Fibroblast of the conjunctiva (primary cell): ENCODE data around the gene DYTN.
"Not testable (repeated sequence)": the region's sequence is repeated elsewhere in the genome, so short reads cannot be mapped to it uniquely, and the experiment has no call there.

ENCODE experiments used
- DNase-seq: peaks from one replicate; pipeline ENCODE4 v3.0.0-alpha.2; 2010; ENCODE audit warnings: low read depth

Gene DYTN

GRCh38 chr2:206718296-206718695, at the start of gene DYTN:
TSS of gene DYTN (minus strand) at chr2:206718396. CDS start at chr2:206718279, 117 bp downstream.
- DNase-seq, result no peak

GRCh38 chr2:206766057-206766930, 48.1 kb upstream of the DYTN start:
- DNase-seq, result no peak

GRCh38 chr2:206765242-206766056, 47.3 kb upstream of the DYTN start, which contains the start of the genes FASTKD2 and MDH1B:
TSS of gene FASTKD2 (plus strand) at chr2:206765606. CDS start at chr2:206766694, 1,088 bp downstream.
TSS of gene MDH1B (minus strand) at chr2:206765328. CDS start at chr2:206765271, 57 bp downstream.
- peak; percentile 90 for DNase-seq

GRCh38 chr2:206764673-206765241, 46.6 kb upstream of the DYTN start:
- DNase-seq, result no peak

GRCh38 chr2:206756816-206757215, 38.6 kb upstream of the DYTN start:
- DNase-seq, result no peak

- DNase-seq, result no peak
Observed at GRCh38 chr2:206740800-206741199, 22.6 kb upstream of the DYTN start.

- no peak for DNase-seq
Observed at GRCh38 chr2:206739271-206739670, 21.1 kb upstream of the DYTN start.

GRCh38 chr2:206736935-206737334, 18.7 kb upstream of the DYTN start:
- no peak for DNase-seq

GRCh38 chr2:206733341-206733740, 15.1 kb upstream of the DYTN start:
- no peak for DNase-seq

- DNase-seq, result no peak
Observed at GRCh38 chr2:206728277-206729199, 10.3 kb upstream of the DYTN start.

- DNase-seq, result no peak
Observed at GRCh38 chr2:206727287-206727686, 9.1 kb upstream of the DYTN start.

GRCh38 chr2:206723288-206723687, 5.1 kb upstream of the DYTN start:
- no peak for DNase-seq

GRCh38 chr2:206721256-206721920, 3.2 kb upstream of the DYTN start:
- DNase-seq, result no peak

GRCh38 chr2:206716623-206717022, 1.6 kb downstream of the DYTN start:
- no peak for DNase-seq

GRCh38 chr2:206715183-206715582, 3.0 kb downstream of the DYTN start:
- not testable (repeated sequence) for DNase-seq

- no peak for DNase-seq
Observed at GRCh38 chr2:206713746-206714145, 4.5 kb downstream of the DYTN start.

- no peak for DNase-seq
Observed at GRCh38 chr2:206708286-206708685, 9.9 kb downstream of the DYTN start.

- no peak for DNase-seq
Observed at GRCh38 chr2:206707164-206707701, 11.0 kb downstream of the DYTN start.

- DNase-seq, result no peak
Observed at GRCh38 chr2:206701952-206702605, 16.1 kb downstream of the DYTN start.

GRCh38 chr2:206700156-206700555, 18.0 kb downstream of the DYTN start:
- DNase-seq, result no peak
